Esophagus muscularis mucosa (tissue), 4 donors: ENCODE measurements around the gene COMMD1. TPM values are rescaled to one million over a fixed set of nuclear protein-coding genes. Genes with fewer than 3 reads are reported as not detected.

Source experiments
- DNase-seq: peaks from one replicate; pipeline ENCODE4 v3.0.0-alpha.2; 2017; ENCODE audit errors: extremely low spot score
- H3K27ac ChIP-seq, 4 donors: fragments of 200-600 bp; sonication (generic); replicated peaks in 1 of 4; 1 replicate in 3 of 4; 2 replicates in 1 of 4; pipeline ENCODE4 v1.5.1; 2016 to 2019; ENCODE audit warnings: mild to moderate bottlenecking in 1 of 4
- H3K27me3 ChIP-seq, 4 donors: fragments of 200-600 bp; sonication (generic); one replicate each; pipeline versions ENCODE4 v1.5.1 to v1.6.0; 2016 to 2019
- H3K36me3 ChIP-seq, 4 donors: fragments of 200-600 bp; sonication (generic); one replicate each; pipeline ENCODE4 v1.5.1; 2016 to 2019
- H3K4me1 ChIP-seq, 4 donors: fragments of 200-600 bp; sonication (generic); one replicate each; pipeline ENCODE4 v1.5.1; 2016 to 2019
- H3K4me3 ChIP-seq, 4 donors: fragments of 200-600 bp; sonication (generic); 1 replicate in 2 of 4; 2 replicates in 2 of 4; pipeline ENCODE4 v1.5.1; 2016 to 2019; ENCODE audit warnings: mild to moderate bottlenecking in 4 of 4, moderate library complexity in 1 of 4
- H3K9me3 ChIP-seq, 4 donors: fragments of 200-600 bp; sonication (generic); 1 replicate in 3 of 4; 2 replicates in 1 of 4; pipeline ENCODE4 v1.5.1; 2016 to 2019
- CTCF ChIP-seq, 3 experiments: fragments of 200-600 bp in 2 of 3; fragments of 450-650 bp in 1 of 3; sonication (generic) in 2 of 3; IDR thresholded peaks; one replicate each; pipeline ENCODE4 v1.5.1; 2017 to 2019; ENCODE audit warnings: antibody characterized with exemption in 3 of 3, mild to moderate bottlenecking in 2 of 3, moderate library complexity in 1 of 3
- EP300 ChIP-seq: sonication (generic); formaldehyde crosslinking; IDR thresholded peaks from one replicate; pipeline ENCODE4 v1.6.1; 2017; ENCODE audit warnings: antibody characterized with exemption
- POLR2A ChIP-seq: fragments of 450-650 bp; IDR thresholded peaks from one replicate; pipeline ENCODE4 v1.6.1; 2017; ENCODE audit warnings: antibody characterized with exemption, moderate library complexity, mild to moderate bottlenecking, low read depth
- POLR2AphosphoS5 ChIP-seq, 2 donors: sonication (generic); formaldehyde crosslinking; IDR thresholded peaks; one replicate each; pipeline ENCODE4 v1.6.1; 2017; ENCODE audit warnings: antibody characterized with exemption in 2 of 2
- WGBS: methylation state at CpG from one replicate; pipeline ENCODE4 v1.1.5; 2018; 5-methylcytosine and 5-hydroxymethylcytosine counted together
- intact Hi-C: fragments of 100-400 bp; cut with DNase I; formaldehyde crosslinking; loops from one replicate; pipeline ENCODE4 v1.15.1; 2023
- total RNA-seq, 4 donors: library from RNA; depleted of rRNA; stranded (reverse); fragments of >200 nt; gene quantifications; one replicate each; pipeline versions ENCODE4 v1.1.0 to v1.2.1, GENCODE V29; 2016

Gene COMMD1
- total RNA-seq, 4 donors from 2014 or later, result 25.1 to 42.4 (median 37.2) TPM

GRCh38 chr2:61970807-61971556, 65.5 kb downstream of the COMMD1 start:
- TF ChIP-seq CTCF (IDR thresholded peaks at IDR 0.05) (peak in 2 of 3 experiments; percentile 8 to 13), EP300 (no peak), POLR2AphosphoS5 (IDR thresholded peaks at IDR 0.05) (no peak), POLR2A (no peak)
- no peak for DNase-seq
- no peaks in the 10 kb centered on the region for H3K36me3 ChIP-seq
- peak overlapping the region; percentile 33 to 59 (median 50) for H3K27ac ChIP-seq
- 77% methylated on average over 14 of the region's 14 CpGs for WGBS
- no peaks in the 10 kb centered on the region for H3K9me3 ChIP-seq
- peak overlapping the region; percentile 15 to 48 (median 42) for H3K4me3 ChIP-seq
- H3K27me3 ChIP-seq, result no peaks in the 10 kb centered on the region
- intact Hi-C loops, result no loop called here
- peaks cover 3 to 52% (median 34%) of the 10 kb centered on the region in 4 donors for H3K4me1 ChIP-seq

- Histone ChIP-seq H3K4me1 (peaks cover 8 to 17% (median 13%) of the 10 kb centered on the region in 4 donors), H3K9me3 (peaks cover 0 to 8% (median 2%) of the 10 kb centered on the region in 4 donors), H3K4me3 (no peak overlapping the region), H3K27me3 (no peaks in the 10 kb centered on the region), H3K36me3 (no peaks in the 10 kb centered on the region), H3K27ac (no peak overlapping the region)
- no peak for DNase-seq
- TF ChIP-seq POLR2A, result no peak
- no peak for TF ChIP-seq EP300
- TF ChIP-seq POLR2AphosphoS5 (IDR thresholded peaks at IDR 0.05), result no peak
- no peak for TF ChIP-seq CTCF (IDR thresholded peaks at IDR 0.05)
- intact Hi-C loops, result no loop called here
Observed at GRCh38 chr2:61978522-61978921, 73.0 kb downstream of the COMMD1 start.

- H3K4me1 ChIP-seq, result peaks cover 8 to 17% (median 13%) of the 10 kb centered on the region in 4 donors
- TF ChIP-seq POLR2AphosphoS5 (IDR thresholded peaks at IDR 0.05) (no peak), EP300 (no peak), POLR2A (no peak), CTCF (IDR thresholded peaks at IDR 0.05) (no peak)
- 94% methylated on average over 1 of the region's 1 CpG for WGBS
- H3K36me3 ChIP-seq, result no peaks in the 10 kb centered on the region
- DNase-seq, result no peak
- intact Hi-C loops, result no loop called here
- peaks cover 0 to 8% (median 2%) of the 10 kb centered on the region in 4 donors for H3K9me3 ChIP-seq
- H3K4me3 ChIP-seq, result no peak overlapping the region
- H3K27ac ChIP-seq, result no peak overlapping the region
- H3K27me3 ChIP-seq, result no peaks in the 10 kb centered on the region
Observed at GRCh38 chr2:61980758-61981157, 75.3 kb downstream of the COMMD1 start.

- intact Hi-C loops, result no loop called here
- TF ChIP-seq POLR2AphosphoS5 (IDR thresholded peaks at IDR 0.05), result no peak
- no peak for DNase-seq
- Histone ChIP-seq H3K4me1 (no peaks in the 10 kb centered on the region), H3K27ac (no peak overlapping the region), H3K9me3 (peaks cover 0 to 8% (median 2%) of the 10 kb centered on the region in 4 donors), H3K36me3 (no peaks in the 10 kb centered on the region), H3K4me3 (no peak overlapping the region), H3K27me3 (no peaks in the 10 kb centered on the region)
- WGBS, result 96% methylated on average over 1 of the region's 1 CpG
Observed at GRCh38 chr2:61984682-61985081, 79.2 kb downstream of the COMMD1 start.

GRCh38 chr2:61988462-61989366, 83.2 kb downstream of the COMMD1 start:
- no peaks in the 10 kb centered on the region for H3K36me3 ChIP-seq
- TF ChIP-seq POLR2AphosphoS5 (IDR thresholded peaks at IDR 0.05) (no peak), CTCF (IDR thresholded peaks at IDR 0.05) (no peak), EP300 (no peak), POLR2A (no peak)
- H3K9me3 ChIP-seq, result no peaks in the 10 kb centered on the region
- H3K27me3 ChIP-seq, result no peaks in the 10 kb centered on the region
- H3K27ac ChIP-seq, result no peak overlapping the region
- H3K4me3 ChIP-seq, result no peak overlapping the region
- intact Hi-C loops, result no loop called here
- WGBS, result 94% methylated on average over 6 of the region's 6 CpGs
- no peak for DNase-seq
- H3K4me1 ChIP-seq, result peaks cover 0 to 5% (median 1%) of the 10 kb centered on the region in 4 donors
